Measurements from ENCODE around the gene CDK6. TPM values are rescaled to one million over a fixed set of nuclear protein-coding genes. Genes with fewer than 3 reads are reported as not detected.

CDK6 gene
- total and polyA plus RNA-seq, 10 of the 15 experiments (the other 5 are each of a cell fraction or from before 2014, with no cell fraction given), result 8.0 to 118 (median 45.8) TPM

GRCh38 chr7:92641921-92642511, 194.4 kb downstream of the CDK6 start:
- Histone ChIP-seq H3K27ac (ENCODE audit: control insufficient read depth, insufficient read depth) (peak overlapping the region; percentile 73), H3K4me2 (ENCODE audit: control insufficient read depth, insufficient read depth) (peak overlapping the region; percentile 83), H3K79me2 (ENCODE audit: control insufficient read depth, insufficient read depth, low read length) (peaks cover 8% of the 10 kb centered on the region; the same call in 1 of the 2 replicates), H2AFZ (ENCODE audit: control insufficient read depth, low read depth, low read length) (peak overlapping the region; percentile 21; the same call in 1 of the 2 replicates), H3K4me1 (ENCODE audit: control insufficient read depth, insufficient read depth, low read length) (peaks cover 25% of the 10 kb centered on the region), H3K9me3 (replicated peaks; ENCODE audit: control insufficient read depth, insufficient read depth, low read length) (no peaks in the 10 kb centered on the region; the same call in 2 of the 3 replicates), H3K9ac (ENCODE audit: control insufficient read depth, insufficient read depth, low read length) (peak overlapping the region; percentile 47), H4K20me1 (ENCODE audit: control insufficient read depth, insufficient read depth) (no peaks in the 10 kb centered on the region), H3K27me3 (replicated peaks in 1 of 2; ENCODE audit: control insufficient read depth in 2 of 2, insufficient read depth in 2 of 2, low read length in 1 of 2) (no peaks in the 10 kb centered on the region), H3K36me3 (ENCODE audit: control insufficient read depth in 2 of 2, insufficient read depth in 2 of 2, low read length in 1 of 2) (peaks cover 3 to 4% of the 10 kb centered on the region in 2 experiments; a peak in 2 of 4 replicates), H3K4me3 (peak overlapping the region; percentile 39)
- FAIRE-seq (peak; percentile 23), DNase-seq (ENCODE audit: low read depth, low spot score) (no peak), ATAC-seq (peak; percentile 83)
- CTCF ChIA-PET, result interaction anchor here (0.6 to 8.4 kb wide), 5 partner anchors 8 to 242 kb away, joined by 3 to 40 read pairs (median 9); no protein-coding TSS in a partner anchor
- WGBS (ENCODE audit: insufficient coverage, insufficient replicate concordance, low lambda C conversion rate, missing lambda C conversion rate), result 0% methylated on average over 4 of the region's 4 CpGs
- RAD21 ChIA-PET (ENCODE audit: unreplicated experiment), result interaction anchor here (0.9 to 3.8 kb wide), 12 partner anchors 8 to 475 kb away, joined by 3 to 31 read pairs (median 4); partner anchors contain the start of genes CDK6 and SAMD9
- no TSS peak for BruUV-seq (replicated peaks)
- intact Hi-C loops (cut with micrococcal nuclease; ENCODE audit: unreplicated experiment) (loop anchor here (1.0 to 2.0 kb wide), 2 partner anchors 8 to 21 kb away; no protein-coding TSS in a partner anchor), in situ Hi-C loops (cut with MboI) (no loop called here)
- POLR2A ChIA-PET, result interaction anchor here (0.8 to 4.1 kb wide), 7 partner anchors 9 to 195 kb away, joined by 3 to 25 read pairs (median 5); partner anchors contain the start of gene CDK6
- SMC1A ChIA-PET (ENCODE audit: uncharacterized antibody, unreplicated experiment), result interaction anchor here (0.8 to 13.2 kb wide), 15 partner anchors 8 to 261 kb away, joined by 3 to 176 read pairs (median 4); no protein-coding TSS in a partner anchor
- TF ChIP-seq NKRF (conservative IDR thresholded peaks at IDR 0.05), result no peak
- TF ChIP-seq KLF5 (IDR thresholded peaks at IDR 0.05; ENCODE audit: partially characterized antibody), result no peak
- TF ChIP-seq SREBF1 (IDR thresholded peaks at IDR 0.05; ENCODE audit: low read length), result no peak
- peak; percentile 99 for TF ChIP-seq MTA3 (IDR thresholded peaks at IDR 0.05; ENCODE audit: borderline replicate concordance, low read length)
- no peak for TF ChIP-seq FOS (IDR thresholded peaks at IDR 0.05; ENCODE audit: borderline replicate concordance, extremely low read depth, insufficient read length)
- peak in 1 of 2 experiments; percentile 89; a peak in 1 of 4 replicates for TF ChIP-seq CEBPB (IDR thresholded peaks at IDR 0.05; ENCODE audit: borderline replicate concordance in 1 of 2, low read depth in 2 of 2, low read length in 2 of 2)
- TF ChIP-seq HDAC6 (IDR thresholded peaks at IDR 0.05; ENCODE audit: unreplicated experiment), result no peak
- TF ChIP-seq TCF3 (IDR thresholded peaks at IDR 0.05; ENCODE audit: borderline replicate concordance, insufficient read depth, low read depth, low read length), result peak; percentile 86
- peak; percentile 35; the same call in 1 of the 2 replicates for TF ChIP-seq PKNOX1 (IDR thresholded peaks at IDR 0.05)
- no peak for TF ChIP-seq CHD4 (IDR thresholded peaks at IDR 0.05)
- no peak for TF ChIP-seq ZBTB11 (CRISPR knock-in tag; IDR thresholded peaks at IDR 0.05)
- TF ChIP-seq REST (IDR thresholded peaks at IDR 0.05; ENCODE audit: low read depth, low read length), result no peak

Measured in GM12878 (cell line).